ENCODE measurements around the gene CEP128. TPM values are rescaled to one million over a fixed set of nuclear protein-coding genes. Genes with fewer than 3 reads are reported as not detected.

Gene CEP128
- total and polyA plus RNA-seq, 2 donors from 2014 or later, result 0.43 to 9.0 TPM

- no peaks in the 10 kb centered on the region for H3K27me3 ChIP-seq (ENCODE audit: control insufficient read depth, insufficient read depth, low read length)
- FAIRE-seq (no peak), DNase-seq (no peak)
- H3K9ac ChIP-seq (ENCODE audit: low read length in 3 of 3), result no peak overlapping the region
- no peaks in the 10 kb centered on the region for H3K4me1 ChIP-seq (ENCODE audit: control insufficient read depth in 2 of 3, insufficient read depth in 2 of 3, low read depth in 1 of 3, low read length in 3 of 3)
- no peak overlapping the region for H3K4me3 ChIP-seq (ENCODE audit: low read length in 3 of 3)
- H3K27ac ChIP-seq (ENCODE audit: low read depth in 2 of 2, low read length in 2 of 2), result no peak overlapping the region
- intact Hi-C loops (cut with DNase I), result no loop called here
- no peak for TF ChIP-seq CTCF (IDR thresholded peaks at IDR 0.05; ENCODE audit: borderline replicate concordance, extremely low read depth, insufficient read depth)
- H3K36me3 ChIP-seq (ENCODE audit: control insufficient read depth in 2 of 3, insufficient read depth in 3 of 3, low read length in 3 of 3), result no peaks in the 10 kb centered on the region
- no peaks in the 10 kb centered on the region for H3K9me3 ChIP-seq (ENCODE audit: control insufficient read depth in 2 of 3, insufficient read depth in 1 of 3, low read length in 3 of 3)
These were observed 355.4 kb downstream of the CEP128 start for GRCh38 chr14:80586131-80586530.

- no peak overlapping the region for H3K9ac ChIP-seq (ENCODE audit: low read length in 3 of 3)
- H3K4me1 ChIP-seq (ENCODE audit: control insufficient read depth in 2 of 3, insufficient read depth in 2 of 3, low read depth in 1 of 3, low read length in 3 of 3), result no peaks in the 10 kb centered on the region
- H3K36me3 ChIP-seq (ENCODE audit: control insufficient read depth in 2 of 3, insufficient read depth in 3 of 3, low read length in 3 of 3), result no peaks in the 10 kb centered on the region
- DNase-seq (no peak), FAIRE-seq (peak; percentile 37)
- no peaks in the 10 kb centered on the region for H3K27me3 ChIP-seq (ENCODE audit: control insufficient read depth, insufficient read depth, low read length)
- no peak overlapping the region for H3K4me3 ChIP-seq (ENCODE audit: low read length in 3 of 3)
- no peak overlapping the region for H3K27ac ChIP-seq (ENCODE audit: low read depth in 2 of 2, low read length in 2 of 2)
- intact Hi-C loops (cut with DNase I), result no loop called here
- TF ChIP-seq CTCF (IDR thresholded peaks at IDR 0.05; ENCODE audit: borderline replicate concordance, extremely low read depth, insufficient read depth), result no peak
- H3K9me3 ChIP-seq (ENCODE audit: control insufficient read depth in 2 of 3, insufficient read depth in 1 of 3, low read length in 3 of 3), result no peaks in the 10 kb centered on the region
These were observed 356.1 kb downstream of the CEP128 start for GRCh38 chr14:80585506-80585835.

DNA sequence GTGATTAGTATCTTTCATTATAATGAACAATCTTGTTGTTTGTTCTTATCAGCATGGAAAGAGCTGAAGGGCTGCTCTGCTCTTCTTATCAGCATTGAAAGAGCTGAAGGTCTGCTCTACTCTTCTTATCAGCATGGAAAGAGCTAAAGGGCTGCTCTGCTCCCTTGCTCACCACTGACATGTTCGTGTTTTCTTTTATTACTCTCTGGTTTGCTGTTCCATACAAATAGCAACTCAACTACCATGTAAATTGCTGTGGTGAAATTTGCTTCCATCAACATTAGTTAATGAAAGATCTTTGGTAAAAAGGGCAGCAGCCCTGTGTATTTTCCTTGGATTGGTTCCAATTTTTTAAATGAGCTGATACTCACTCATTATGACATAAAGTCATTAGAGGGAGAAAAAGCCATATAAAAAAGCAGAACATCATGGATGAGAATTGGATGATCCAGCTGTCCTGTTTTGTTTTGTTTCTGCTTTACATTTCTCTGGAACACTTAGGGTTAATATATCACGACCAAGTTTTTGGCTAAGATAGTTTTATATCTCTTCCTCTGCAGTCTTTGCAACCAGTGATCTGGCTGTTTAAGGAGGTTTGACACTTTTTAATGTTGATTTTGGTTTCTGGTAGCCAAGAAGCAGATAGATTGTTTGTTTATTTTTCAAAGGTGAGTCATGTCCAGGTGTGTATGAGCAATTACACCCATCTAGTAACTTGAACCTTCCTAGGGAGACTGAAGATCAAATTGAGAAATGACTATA lies 356.6 kb downstream of the CEP128 start:
- Histone ChIP-seq H3K9ac (ENCODE audit: low read length in 3 of 3) (no peak overlapping the region), H3K4me1 (ENCODE audit: control insufficient read depth in 2 of 3, insufficient read depth in 2 of 3, low read depth in 1 of 3, low read length in 3 of 3) (no peaks in the 10 kb centered on the region), H3K36me3 (ENCODE audit: control insufficient read depth in 2 of 3, insufficient read depth in 3 of 3, low read length in 3 of 3) (no peaks in the 10 kb centered on the region), H3K27ac (ENCODE audit: low read depth in 2 of 2, low read length in 2 of 2) (no peak overlapping the region), H3K4me3 (ENCODE audit: low read length in 3 of 3) (no peak overlapping the region), H3K27me3 (ENCODE audit: control insufficient read depth, insufficient read depth, low read length) (no peaks in the 10 kb centered on the region), H3K9me3 (ENCODE audit: control insufficient read depth in 2 of 3, insufficient read depth in 1 of 3, low read length in 3 of 3) (no peaks in the 10 kb centered on the region)
- no peak for TF ChIP-seq CTCF (IDR thresholded peaks at IDR 0.05; ENCODE audit: borderline replicate concordance, extremely low read depth, insufficient read depth)
- intact Hi-C loops (cut with DNase I), result no loop called here
- DNase-seq (no peak), FAIRE-seq (no peak)

DNA sequence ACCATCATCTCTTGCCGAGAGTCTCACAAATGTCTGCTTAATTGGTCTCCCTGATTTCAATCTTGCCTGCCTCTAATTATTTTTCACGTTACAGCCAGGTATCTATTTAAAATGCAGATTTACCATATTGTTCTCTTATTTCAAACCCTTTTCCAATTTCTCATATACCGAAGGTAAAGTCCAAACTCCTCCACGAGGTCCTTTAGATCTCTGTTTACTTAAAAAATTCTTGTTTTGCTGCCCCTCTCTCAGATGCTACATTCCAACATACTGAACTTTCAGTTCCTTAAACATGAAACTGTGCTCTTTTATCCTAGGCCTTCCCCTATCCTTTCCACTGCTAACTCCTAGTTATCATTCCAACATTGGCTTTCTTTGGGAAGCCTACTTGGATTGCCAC lies 363.9 kb downstream of the CEP128 start:
- no peak for DNase-seq
- H3K4me3 ChIP-seq (ENCODE audit: low read length in 3 of 3), result no peak overlapping the region
- H3K36me3 ChIP-seq (ENCODE audit: control insufficient read depth in 2 of 3, insufficient read depth in 3 of 3, low read length in 3 of 3), result no peaks in the 10 kb centered on the region
- no peak overlapping the region for H3K27ac ChIP-seq (ENCODE audit: low read depth in 2 of 2, low read length in 2 of 2)
- H3K9me3 ChIP-seq (ENCODE audit: control insufficient read depth in 2 of 3, insufficient read depth in 1 of 3, low read length in 3 of 3), result no peaks in the 10 kb centered on the region
- no peaks in the 10 kb centered on the region for H3K27me3 ChIP-seq (ENCODE audit: control insufficient read depth, insufficient read depth, low read length)
- FAIRE-seq, result no peak
- intact Hi-C loops (cut with DNase I), result no loop called here
- H3K4me1 ChIP-seq (ENCODE audit: control insufficient read depth in 2 of 3, insufficient read depth in 2 of 3, low read depth in 1 of 3, low read length in 3 of 3), result no peaks in the 10 kb centered on the region
- no peak for TF ChIP-seq CTCF (IDR thresholded peaks at IDR 0.05; ENCODE audit: borderline replicate concordance, extremely low read depth, insufficient read depth)
- H3K9ac ChIP-seq (ENCODE audit: low read length in 3 of 3), result no peak overlapping the region
